ENCODE measurements around the gene ZNF77. TPM values are rescaled to one million over a fixed set of nuclear protein-coding genes. Genes with fewer than 3 reads are reported as not detected.

Gene ZNF77
- total RNA-seq, 1 donor from 2014 or later, result 6.4 TPM

DNA sequence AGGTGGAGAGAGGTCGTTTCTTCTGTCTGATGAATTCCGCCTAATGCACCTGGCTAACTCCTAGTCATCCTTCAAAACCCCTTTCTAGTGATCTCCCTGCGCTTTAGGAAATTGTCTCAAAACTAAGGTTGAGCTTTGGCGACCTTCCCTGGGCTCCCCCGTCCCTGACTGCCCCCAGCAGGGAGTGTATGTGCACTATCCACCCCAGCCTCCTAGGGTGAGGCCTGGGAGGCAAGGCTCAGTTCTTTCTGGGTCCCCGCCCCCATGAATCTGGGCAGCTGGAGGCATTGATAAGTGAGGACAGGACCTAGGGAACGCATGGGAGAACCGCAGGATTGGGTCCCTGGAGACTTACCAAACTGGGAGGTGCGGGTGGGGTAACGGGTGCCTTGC is 33.0 kb upstream of the ZNF77 start:
- TF ChIP-seq CTCF (IDR thresholded peaks at IDR 0.05) (no peak), POLR2A (IDR thresholded peaks at IDR 0.05) (no peak), POLR2AphosphoS5 (IDR thresholded peaks at IDR 0.05; ENCODE audit: insufficient read depth in 1 of 2, low read depth in 1 of 2) (no peak)
- intact Hi-C loops (cut with DNase I), result no loop called here
- H3K36me3 ChIP-seq, result no peaks in the 10 kb centered on the region
- no peak for DNase-seq (ENCODE audit: extremely low spot score in 2 of 2)
- H3K4me3 ChIP-seq, result peak overlapping the region; percentile 46 to 63
- no peaks in the 10 kb centered on the region for H3K9me3 ChIP-seq
- no peaks in the 10 kb centered on the region for H3K27me3 ChIP-seq
- no peak overlapping the region for H3K27ac ChIP-seq
- peaks cover 50% of the 10 kb centered on the region for H3K4me1 ChIP-seq

DNA sequence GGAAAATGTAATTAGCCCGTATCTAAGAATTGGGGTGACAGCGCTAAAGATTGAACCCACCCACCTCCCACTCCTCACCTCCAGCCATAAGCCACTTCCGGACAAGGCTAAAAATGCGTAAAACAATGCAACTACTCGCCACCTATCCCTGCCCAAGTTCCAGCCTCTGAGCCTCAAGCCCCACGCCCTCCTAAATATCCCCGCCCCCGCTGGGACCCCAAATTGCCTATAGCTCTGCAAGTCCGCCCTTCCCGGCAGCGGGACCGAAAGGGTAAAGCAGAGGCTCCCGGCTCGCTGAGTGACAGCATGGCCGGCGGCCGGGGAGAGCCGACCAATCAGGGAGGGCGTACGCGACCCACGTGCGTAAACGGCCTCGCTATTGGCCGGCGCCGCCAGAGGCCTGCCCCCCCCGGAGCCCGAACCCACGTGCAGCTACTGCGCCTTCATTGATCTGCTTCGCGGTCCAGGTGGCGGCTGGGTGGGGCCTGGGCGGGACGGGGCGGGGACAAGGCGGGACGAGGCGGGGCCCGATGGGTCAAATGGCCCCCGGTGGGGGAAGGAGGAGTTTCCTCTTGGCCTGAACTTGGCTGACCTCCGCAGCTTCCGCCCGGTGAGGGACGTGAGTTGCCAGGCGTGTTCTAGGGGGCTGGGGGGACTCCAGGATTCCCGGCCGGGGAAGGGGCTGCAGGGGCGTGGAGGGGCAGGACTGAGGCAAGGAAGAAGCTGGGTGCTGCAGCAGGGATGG is 32.4 kb upstream of the ZNF77 start, which contains the start of gene TLE6:
TSS of gene TLE6 (plus strand) at position 564 of the 745 bp plus-strand sequence. CDS start 670 bp downstream, outside the sequence.
- no peaks in the 10 kb centered on the region for H3K27me3 ChIP-seq
- H3K4me1 ChIP-seq, result peaks cover 45% of the 10 kb centered on the region
- H3K4me3 ChIP-seq, result peak within 1 kb of the TSS; percentile 46 to 63
- no peaks in the 10 kb centered on the region for H3K36me3 ChIP-seq
- intact Hi-C loops (cut with DNase I), result no loop called here
- no peaks in the 10 kb centered on the region for H3K9me3 ChIP-seq
- H3K27ac ChIP-seq, result no peak within 1 kb of the TSS
- TF ChIP-seq POLR2AphosphoS5 (IDR thresholded peaks at IDR 0.05; ENCODE audit: insufficient read depth in 1 of 2, low read depth in 1 of 2), result peak; percentile 69 to 83
- TF ChIP-seq POLR2A (IDR thresholded peaks at IDR 0.05), result no peak
- DNase-seq (ENCODE audit: extremely low spot score in 2 of 2), result peak in 1 of 2 donors; percentile 97

DNA sequence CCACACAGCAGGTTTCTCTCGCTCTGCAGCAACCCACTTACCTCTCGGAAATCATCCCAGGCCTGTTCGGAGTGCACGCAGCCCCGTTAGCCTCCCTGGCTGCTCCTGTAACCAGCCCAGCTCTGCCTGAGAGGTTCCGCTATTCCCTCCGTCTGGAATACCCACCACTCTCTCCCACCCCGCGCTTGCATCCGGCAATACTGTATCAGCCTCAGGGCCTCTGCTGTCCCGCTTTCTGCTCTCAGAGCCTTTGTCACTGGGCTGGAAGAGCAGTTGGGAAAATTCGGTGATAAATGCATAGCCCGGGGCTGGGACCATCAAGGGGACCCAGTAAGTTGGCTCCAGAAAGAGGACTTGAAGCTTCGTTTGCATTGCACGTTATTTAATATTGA is 31.8 kb upstream of the ZNF77 start:
- H3K36me3 ChIP-seq, result no peaks in the 10 kb centered on the region
- H3K4me1 ChIP-seq, result peaks cover 43% of the 10 kb centered on the region
- peak overlapping the region; percentile 46 to 63 for H3K4me3 ChIP-seq
- H3K9me3 ChIP-seq, result no peaks in the 10 kb centered on the region
- no peak for DNase-seq (ENCODE audit: extremely low spot score in 2 of 2)
- TF ChIP-seq POLR2A (IDR thresholded peaks at IDR 0.05) (no peak), CTCF (IDR thresholded peaks at IDR 0.05) (no peak), POLR2AphosphoS5 (IDR thresholded peaks at IDR 0.05; ENCODE audit: insufficient read depth in 1 of 2, low read depth in 1 of 2) (no peak)
- H3K27ac ChIP-seq, result no peak overlapping the region
- intact Hi-C loops (cut with DNase I), result no loop called here
- no peaks in the 10 kb centered on the region for H3K27me3 ChIP-seq

DNA sequence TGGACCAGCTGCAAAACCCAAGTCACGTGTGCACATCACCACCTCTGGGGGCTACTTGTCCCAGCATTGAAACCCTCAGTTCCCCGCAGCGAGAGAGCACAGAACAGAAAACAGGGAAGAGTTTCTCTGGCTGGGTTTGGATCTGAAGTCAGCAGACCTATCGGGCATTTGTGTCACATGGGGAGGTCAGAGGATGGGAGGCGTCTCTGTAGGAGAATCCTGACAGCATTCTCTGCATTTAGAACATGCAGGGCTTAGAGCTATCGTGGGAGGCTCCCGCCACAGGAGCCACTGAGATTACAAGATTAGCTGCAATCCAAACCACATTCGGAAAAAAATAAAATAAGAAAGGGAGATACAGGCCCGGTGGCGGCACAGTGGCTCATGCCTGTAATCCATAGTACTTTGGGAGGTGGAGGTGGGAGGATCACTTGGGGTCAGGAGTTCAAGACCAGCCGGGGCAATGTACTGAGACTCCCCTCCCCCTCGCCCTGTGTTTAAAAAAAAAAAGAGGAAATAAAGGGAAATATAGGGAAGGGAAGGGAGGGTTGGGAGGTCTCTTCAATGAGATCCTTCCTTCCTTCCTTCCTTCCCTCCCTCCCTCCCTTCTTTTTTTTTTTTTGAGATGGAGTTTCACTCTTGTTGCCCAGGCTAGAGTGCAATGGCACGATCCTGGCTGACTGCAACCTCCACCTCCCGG is 29.7 kb upstream of the ZNF77 start:
- intact Hi-C loops (cut with DNase I), result no loop called here
- peaks cover 46% of the 10 kb centered on the region for H3K4me1 ChIP-seq
- TF ChIP-seq POLR2A (IDR thresholded peaks at IDR 0.05), result no peak
- peak in 1 of 2 donors; percentile 78 for TF ChIP-seq POLR2AphosphoS5 (IDR thresholded peaks at IDR 0.05; ENCODE audit: insufficient read depth in 1 of 2, low read depth in 1 of 2)

DNA sequence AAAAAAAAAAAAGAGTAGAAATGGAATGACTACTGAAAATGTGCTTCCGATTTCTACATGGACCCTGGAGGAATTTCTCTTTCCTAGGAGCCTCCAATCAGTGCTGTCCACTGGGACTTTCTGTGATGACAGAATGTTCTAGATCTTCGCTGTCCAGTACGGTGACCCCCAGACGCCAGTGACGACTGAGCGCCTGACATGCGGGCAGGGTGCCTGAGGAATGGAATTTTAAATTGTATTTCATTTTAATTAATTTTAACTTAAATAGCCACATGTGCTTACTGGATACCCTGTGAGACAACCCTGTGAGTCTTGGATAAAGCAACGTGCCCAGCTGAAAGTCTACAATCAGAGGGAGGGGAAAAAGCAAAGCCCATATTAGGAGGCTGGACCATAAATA is 28.5 kb upstream of the ZNF77 start:
- TF ChIP-seq CTCF (IDR thresholded peaks at IDR 0.05), result no peak
- peak in 1 of 2 donors; percentile 21 for TF ChIP-seq POLR2AphosphoS5 (IDR thresholded peaks at IDR 0.05; ENCODE audit: insufficient read depth in 1 of 2, low read depth in 1 of 2)
- TF ChIP-seq POLR2A (IDR thresholded peaks at IDR 0.05), result no peak
- H3K27ac ChIP-seq, result peak overlapping the region; percentile 21

More for the DNA sequence above, 29.7 kb upstream of the ZNF77 start:
- Histone ChIP-seq H3K9me3 (no peaks in the 10 kb centered on the region), H3K4me3 (no peak overlapping the region), H3K27me3 (no peaks in the 10 kb centered on the region), H3K36me3 (no peaks in the 10 kb centered on the region), H3K27ac (peak overlapping the region; percentile 52)
- DNase-seq (ENCODE audit: extremely low spot score in 2 of 2), result no peak

More for the DNA sequence above, 28.5 kb upstream of the ZNF77 start:
- no peak for DNase-seq (ENCODE audit: extremely low spot score in 2 of 2)
- H3K27me3 ChIP-seq, result no peaks in the 10 kb centered on the region
- H3K36me3 ChIP-seq, result no peaks in the 10 kb centered on the region
- no peak overlapping the region for H3K4me3 ChIP-seq
- no peaks in the 10 kb centered on the region for H3K9me3 ChIP-seq
- peaks cover 46% of the 10 kb centered on the region for H3K4me1 ChIP-seq
- intact Hi-C loops (cut with DNase I), result no loop called here

All from vagina (tissue), 2 donors.